VCaP (cell line): ENCODE data around the gene CSH1.

ENCODE experiments used
- H3K27ac ChIP-seq: fragments of 450-650 bp; 2 replicates; pipeline ENCODE4 v1.5.1; 2017
- CTCF ChIP-seq: fragments of 450-650 bp; conservative IDR thresholded peaks from 2 replicates; pipeline ENCODE4 v1.5.1; 2017; ENCODE audit warnings: mild to moderate bottlenecking, moderate library complexity

CSH1 gene

GRCh38 chr17:63940584-63940983 is 44.2 kb upstream of the CSH1 start:
- no peak for TF ChIP-seq CTCF
- no peak overlapping the region for H3K27ac ChIP-seq

GRCh38 chr17:63939884-63940283 is 43.5 kb upstream of the CSH1 start:
- H3K27ac ChIP-seq: no peak overlapping the region
- no peak for TF ChIP-seq CTCF

GRCh38 chr17:63939401-63939800 is 43.0 kb upstream of the CSH1 start:
- no peak overlapping the region for H3K27ac ChIP-seq
- no peak for TF ChIP-seq CTCF

GRCh38 chr17:63937920-63938319 is 41.5 kb upstream of the CSH1 start:
- H3K27ac ChIP-seq: no peak overlapping the region
- TF ChIP-seq CTCF: no peak

- no peak overlapping the region for H3K27ac ChIP-seq
- TF ChIP-seq CTCF: no peak
Observed at GRCh38 chr17:63937319-63937718, 40.9 kb upstream of the CSH1 start.

- H3K27ac ChIP-seq: no peak overlapping the region
- no peak for TF ChIP-seq CTCF
Observed at GRCh38 chr17:63934183-63935112, 38.1 kb upstream of the CSH1 start.

GRCh38 chr17:63933598-63933997 is 37.2 kb upstream of the CSH1 start:
- H3K27ac ChIP-seq: no peak overlapping the region
- TF ChIP-seq CTCF: no peak
